A204.1 (cell line): Measurements from ENCODE around the gene COL8A2.
"Not testable (repeated sequence)": the region's sequence is repeated elsewhere in the genome, so short reads cannot be mapped to it uniquely, and the experiment has no call there.

Experiments used
- FAIRE-seq: peaks from 2 replicates; lab custom pipeline; 2012; peaks lifted over from hg19 to GRCh38; lab: Jason Lieb, UNC

Gene COL8A2

GRCh38 chr1:36125129-36125991 is at the start of gene COL8A2:
COL8A2 (minus strand) TSS chr1:36125222; CDS start chr1:36100242, 24,980 bp downstream.
- FAIRE-seq: no peak

DNA sequence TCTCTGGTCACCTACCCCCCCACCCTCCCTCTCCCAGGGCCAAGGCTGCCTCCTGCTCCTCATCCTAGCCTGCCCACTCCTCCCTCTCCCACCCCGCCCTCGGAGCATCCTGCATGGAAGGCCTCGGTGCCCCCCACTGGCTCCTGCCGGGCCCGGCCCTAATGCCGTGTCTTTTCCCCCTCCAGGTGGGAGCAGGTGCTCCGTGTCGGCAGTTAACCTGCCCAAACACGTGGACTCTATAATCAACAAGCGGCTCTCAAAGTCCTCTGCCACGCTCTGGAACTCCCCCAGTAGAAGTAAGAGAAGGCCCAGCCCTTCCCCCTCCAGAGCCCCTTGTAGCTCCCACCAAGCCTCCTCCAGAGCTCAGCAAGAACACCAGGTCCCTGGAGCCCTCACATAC is 49.7 kb upstream of the COL8A2 start:
- no peak for FAIRE-seq

DNA sequence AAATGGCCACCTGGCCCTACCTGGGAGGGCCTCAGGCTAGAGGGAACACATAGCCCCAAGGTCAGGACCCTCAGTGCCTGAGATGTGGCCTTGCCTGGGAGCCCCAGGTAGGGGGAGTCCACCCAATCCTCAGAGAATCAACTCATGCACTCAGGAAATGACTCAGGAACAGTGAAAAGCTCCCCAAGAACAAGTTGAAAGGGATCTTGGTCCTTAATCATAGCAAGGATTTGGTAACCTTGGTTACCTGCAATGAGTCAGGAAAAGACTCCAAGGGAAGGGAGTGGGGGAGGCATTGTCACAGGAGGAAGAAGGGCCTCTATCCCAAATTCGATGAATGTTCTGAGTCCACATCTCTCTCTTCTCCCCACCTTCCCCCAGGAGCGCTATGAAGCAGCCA is 48.0 kb upstream of the COL8A2 start:
- no peak for FAIRE-seq

GRCh38 chr1:36172017-36172747 is 47.2 kb upstream of the COL8A2 start:
- no peak for FAIRE-seq

GRCh38 chr1:36170643-36171412 is 45.8 kb upstream of the COL8A2 start:
- no peak for FAIRE-seq

DNA sequence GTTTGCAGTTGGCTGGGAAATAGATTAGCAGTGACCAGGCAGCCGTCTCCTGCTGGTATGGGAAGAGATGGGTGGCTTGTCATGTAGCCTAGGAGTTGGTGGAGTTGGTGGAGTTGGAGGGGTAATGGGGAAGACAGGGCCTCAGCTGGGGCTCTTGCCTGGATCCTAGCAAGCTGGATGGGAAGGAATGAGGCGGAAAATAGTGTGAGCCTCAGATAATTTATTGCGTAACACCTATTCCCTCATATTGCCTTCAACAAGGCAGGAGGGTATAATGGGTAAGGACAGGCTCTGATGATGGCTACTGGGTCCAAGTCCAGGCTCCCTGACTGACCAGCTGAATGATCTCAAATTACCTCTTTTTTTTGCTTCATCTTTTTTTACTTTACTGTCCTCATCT is 43.5 kb upstream of the COL8A2 start:
- no peak for FAIRE-seq

DNA sequence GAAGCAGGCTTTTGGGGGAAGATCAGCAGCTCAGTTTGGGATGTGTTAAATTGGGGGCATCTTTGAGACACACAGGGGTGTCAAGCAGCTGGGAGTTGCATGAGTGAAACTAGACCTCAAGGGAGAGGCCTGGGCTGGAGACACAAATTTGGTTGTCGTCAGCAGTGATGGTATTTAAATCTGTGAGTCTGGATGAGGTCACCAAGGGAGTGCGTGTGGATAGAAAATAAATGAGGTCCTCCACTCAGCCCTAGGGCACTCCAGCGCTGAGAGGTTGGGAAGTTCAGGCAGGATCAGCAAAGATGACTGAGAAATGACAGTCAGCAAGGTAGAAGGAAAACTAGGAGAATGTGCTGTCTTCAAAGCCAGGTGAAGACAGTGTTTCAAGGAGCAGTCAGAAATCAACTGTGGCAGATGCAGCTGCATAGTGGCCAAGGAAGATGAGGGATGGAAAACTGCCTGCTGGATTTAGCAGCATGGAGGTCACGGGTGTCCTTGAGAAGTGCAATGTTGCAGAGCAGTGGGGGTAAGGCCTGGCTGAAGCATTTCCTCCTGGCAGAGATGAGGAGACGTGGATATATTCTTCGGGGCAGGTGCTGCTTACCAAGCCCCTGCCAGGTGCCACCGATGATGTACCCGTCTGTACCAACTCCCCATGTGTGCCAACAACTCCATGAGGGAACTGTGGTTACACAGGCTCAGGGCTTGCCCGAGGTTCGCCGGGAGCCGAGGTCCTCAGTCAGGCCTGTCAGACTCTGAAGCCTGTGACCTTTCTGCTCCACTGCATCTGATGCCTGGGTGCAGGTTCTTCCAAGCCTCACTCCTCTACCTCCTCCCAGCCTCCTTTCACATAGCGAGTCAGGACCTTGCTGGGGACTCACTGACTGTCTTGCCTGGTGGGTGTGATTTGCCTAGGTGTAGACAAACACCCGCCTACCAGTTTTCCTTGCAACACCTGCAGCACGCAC is 42.2 kb upstream of the COL8A2 start:
- no peak for FAIRE-seq

- no peak for FAIRE-seq
Observed at GRCh38 chr1:36166136-36166535, 41.1 kb upstream of the COL8A2 start.

DNA sequence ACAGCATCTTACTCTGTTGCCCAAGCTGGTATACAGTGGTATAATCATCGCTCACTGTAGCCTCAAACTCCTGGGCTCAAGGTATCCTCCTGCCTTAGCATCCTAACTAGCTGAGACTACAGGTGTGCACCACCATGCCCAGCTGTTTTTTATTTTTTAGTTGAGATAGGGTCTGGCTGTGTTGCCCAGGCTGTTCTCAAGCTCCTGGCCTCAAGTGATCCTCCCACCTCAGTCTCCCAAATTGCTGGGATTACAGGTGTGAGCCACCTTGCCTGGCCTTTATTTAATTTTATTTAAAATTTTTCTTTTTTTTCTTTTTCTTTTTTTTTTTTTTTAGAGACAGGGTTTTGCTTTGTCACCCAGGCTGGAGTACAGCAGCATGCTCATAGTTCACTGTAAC is 40.1 kb upstream of the COL8A2 start:
- no peak for FAIRE-seq

DNA sequence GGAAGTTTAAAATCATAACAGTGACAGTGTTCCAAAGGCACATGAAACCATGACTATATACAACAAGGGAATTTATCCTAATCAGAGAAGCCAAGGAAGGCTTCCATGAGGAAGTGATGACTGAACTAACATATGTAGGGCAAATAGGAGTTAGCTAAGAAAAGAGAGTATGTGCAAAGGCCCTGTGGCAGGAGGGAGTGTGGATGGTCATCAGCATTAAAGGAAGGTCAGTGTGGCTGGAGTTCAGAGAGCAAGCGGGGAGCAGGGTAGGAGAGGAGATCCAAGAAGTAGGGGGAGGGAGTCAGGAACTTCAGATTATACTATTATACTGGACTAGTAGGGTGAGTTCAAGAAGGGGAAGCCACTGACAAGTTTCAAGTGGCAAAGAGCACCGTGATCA is 39.3 kb upstream of the COL8A2 start:
- FAIRE-seq: no peak

GRCh38 chr1:36163426-36163825 is 38.4 kb upstream of the COL8A2 start:
- no peak for FAIRE-seq

- no peak for FAIRE-seq
Observed at GRCh38 chr1:36162680-36163239, 37.7 kb upstream of the COL8A2 start.

DNA sequence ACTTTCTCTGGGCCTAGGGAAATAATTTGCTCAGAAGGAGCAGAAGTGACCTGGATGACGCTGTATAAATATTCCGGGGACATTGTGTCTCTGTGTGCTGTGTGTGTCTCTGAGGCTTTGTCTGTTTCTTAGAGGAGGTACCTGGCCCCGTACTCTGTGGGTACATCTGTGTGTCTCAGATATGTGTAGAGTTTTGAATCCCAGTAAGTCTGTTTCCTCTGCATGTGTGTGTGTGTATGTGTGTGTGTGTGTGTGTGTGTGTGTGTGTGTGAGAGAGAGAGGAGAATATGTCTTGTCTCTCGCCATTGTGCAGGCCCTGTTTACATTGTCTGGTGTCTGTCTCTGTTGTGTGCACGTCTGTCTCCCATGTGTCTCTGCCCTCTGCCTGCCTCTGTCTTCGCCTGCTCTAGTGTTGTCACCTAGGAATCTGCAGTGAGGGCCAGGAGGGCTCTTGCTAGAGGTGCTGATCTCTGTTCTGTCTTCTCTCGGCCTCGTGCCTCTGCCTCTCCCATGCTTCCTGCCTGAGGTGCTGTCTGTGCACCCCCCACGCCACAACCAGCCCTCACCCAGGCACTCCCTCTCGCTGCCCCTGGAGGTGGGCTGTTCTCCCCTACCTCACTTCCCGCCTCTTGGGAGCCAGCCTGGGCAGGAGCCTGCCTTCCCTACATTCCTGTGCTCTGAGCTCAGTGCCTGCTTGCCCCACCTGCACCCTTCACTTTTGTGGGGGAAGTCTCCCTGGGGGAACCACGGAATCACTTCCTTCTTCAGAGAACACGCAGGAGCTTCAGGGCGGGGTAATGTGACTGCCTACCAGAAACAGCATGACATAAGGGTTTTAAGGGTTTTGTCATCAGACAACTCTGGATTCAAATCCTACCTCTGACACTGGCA is 36.9 kb upstream of the COL8A2 start:
- no peak for FAIRE-seq

GRCh38 chr1:36160949-36161485 is 36.0 kb upstream of the COL8A2 start:
- no peak for FAIRE-seq

DNA sequence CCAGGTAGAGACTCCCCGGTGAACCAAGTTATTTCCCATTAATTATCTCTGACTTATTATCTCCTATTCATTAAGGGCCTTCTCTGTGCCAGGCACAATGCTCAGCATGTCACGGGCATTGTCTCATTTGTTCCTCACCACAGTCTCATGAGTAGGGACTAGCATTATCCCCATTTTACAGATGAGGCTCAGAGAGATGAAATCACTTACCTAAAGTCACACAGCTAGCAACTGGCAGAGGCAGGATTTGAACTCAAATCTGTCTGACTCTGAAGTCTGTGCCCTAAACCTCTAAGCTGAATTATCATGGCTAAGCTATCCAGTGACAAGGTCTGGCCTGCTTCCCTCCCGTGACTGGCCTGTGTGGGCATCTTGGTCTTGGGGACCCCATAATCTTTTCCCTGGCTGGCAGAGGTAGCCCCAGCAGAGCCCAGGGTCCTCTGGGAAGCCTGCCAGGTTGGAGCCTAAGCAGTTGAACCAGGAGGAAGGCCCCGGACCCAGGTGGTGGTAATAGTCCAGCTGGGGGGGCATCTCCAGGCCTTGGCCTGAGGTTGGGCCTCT is 35.4 kb upstream of the COL8A2 start:
- no peak for FAIRE-seq

- no peak for FAIRE-seq
Observed at GRCh38 chr1:36159614-36160387, 34.8 kb upstream of the COL8A2 start.

- not testable (repeated sequence) for FAIRE-seq
Observed at GRCh38 chr1:36158827-36159252, 33.8 kb upstream of the COL8A2 start.

DNA sequence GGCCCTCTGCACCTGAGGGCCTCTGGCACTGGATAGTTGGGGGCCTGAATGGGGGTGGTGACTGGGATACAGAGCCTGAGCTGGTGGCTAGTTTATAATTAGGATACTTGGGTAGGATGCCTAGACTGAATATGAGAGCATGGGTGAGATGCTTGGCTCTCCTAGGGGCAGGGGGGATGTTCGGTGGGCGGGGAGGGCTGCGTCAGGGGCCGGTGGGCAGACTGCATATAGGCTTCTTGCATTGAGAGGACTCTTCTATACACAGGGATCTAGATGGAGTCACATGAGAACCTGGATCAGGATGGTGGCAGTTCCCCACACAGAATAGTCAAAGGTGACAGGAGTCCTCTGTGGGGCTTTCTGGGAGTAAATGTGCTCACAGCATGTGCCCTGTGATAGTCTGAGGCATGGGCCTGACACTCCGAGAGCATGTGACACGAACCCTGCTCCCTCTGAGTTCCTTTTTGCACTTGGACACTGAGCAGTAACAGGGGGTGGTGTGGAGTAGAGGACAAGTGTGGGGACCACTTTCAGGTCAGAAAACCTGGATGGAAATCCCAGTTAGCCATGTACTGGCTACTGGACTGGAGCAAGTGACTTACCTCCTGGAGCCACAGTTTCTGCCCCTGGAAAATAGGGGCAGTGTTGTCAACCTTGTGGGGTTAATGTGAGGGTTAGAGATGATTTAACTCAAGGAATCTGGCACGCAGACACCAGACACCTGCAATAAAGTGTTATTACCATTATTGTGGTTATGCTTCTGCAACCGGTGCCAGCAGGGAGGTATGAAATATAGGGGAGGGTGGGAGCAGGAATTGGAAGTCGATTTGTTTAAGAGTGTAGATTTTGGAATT is 33.2 kb upstream of the COL8A2 start:
- no peak for FAIRE-seq
